Fibroblast of pulmonary artery (primary cell): ENCODE results near the gene GGT6.

ENCODE experiments used
- DNase-seq: peaks from one replicate; pipeline ENCODE4 v3.0.0-alpha.2; 2010; ENCODE audit warnings: low read depth
- H3K4me3 ChIP-seq: replicated peaks from 2 replicates; pipeline ENCODE4 v1.5.1; 2011; ENCODE audit warnings: low read depth, mild to moderate bottlenecking, control low read depth, low read length, moderate library complexity
- TF ChIP-seq, protein P1 (sequence below): IDR thresholded peaks from 2 replicates; pipeline ENCODE4 v1.5.1; 2011; ENCODE audit warnings: mild to moderate bottlenecking, control low read depth, low read length, inconsistent platforms; ENCODE audit errors: missing control alignments

GGT6 gene

DNA sequence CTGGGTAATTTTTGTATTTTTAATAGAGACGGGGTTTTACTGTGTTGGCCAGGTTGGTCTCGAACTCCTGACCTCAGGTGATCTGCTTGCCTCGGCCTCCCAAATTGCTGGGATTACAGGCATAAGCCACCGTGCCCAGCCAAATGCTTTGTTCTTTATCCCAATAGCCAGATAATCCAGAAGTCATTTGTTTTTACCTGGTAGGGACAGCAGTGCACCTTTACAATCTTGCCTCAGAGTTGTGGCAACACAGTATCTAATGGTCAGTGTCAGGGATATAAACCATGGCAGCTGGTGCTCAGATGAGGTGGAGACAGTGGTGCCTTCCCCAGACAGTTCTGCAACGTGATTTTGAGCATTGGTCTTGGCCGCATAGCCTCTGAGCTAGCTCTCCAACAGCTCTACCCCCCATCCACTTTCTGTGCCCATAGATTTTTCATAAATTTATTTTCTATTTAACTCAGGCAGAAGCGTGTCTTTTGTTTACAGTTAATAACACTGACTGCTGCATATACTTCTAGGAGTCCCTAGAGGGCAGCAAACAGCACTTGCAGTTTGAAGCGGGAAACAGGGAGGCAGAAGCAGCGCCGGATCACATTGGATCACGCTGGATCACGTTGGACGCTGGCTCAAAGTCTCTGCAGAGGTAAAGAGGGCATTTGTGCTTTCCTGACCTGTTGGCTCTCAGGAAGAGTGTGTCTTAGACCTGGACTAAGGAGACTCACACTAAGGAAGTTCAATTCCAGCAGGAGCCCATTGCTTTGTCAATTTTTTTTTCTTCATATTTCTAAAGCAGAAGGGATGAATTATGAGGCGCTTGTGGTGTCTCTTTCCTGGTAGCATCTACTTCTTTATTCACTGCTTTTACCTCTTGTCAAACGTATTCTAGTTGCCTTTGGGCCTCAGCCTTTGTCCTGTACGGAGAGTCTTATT is 5.1 kb upstream of the GGT6 start:
- no peak overlapping the region for H3K4me3 ChIP-seq
- TF ChIP-seq, protein P1, sequence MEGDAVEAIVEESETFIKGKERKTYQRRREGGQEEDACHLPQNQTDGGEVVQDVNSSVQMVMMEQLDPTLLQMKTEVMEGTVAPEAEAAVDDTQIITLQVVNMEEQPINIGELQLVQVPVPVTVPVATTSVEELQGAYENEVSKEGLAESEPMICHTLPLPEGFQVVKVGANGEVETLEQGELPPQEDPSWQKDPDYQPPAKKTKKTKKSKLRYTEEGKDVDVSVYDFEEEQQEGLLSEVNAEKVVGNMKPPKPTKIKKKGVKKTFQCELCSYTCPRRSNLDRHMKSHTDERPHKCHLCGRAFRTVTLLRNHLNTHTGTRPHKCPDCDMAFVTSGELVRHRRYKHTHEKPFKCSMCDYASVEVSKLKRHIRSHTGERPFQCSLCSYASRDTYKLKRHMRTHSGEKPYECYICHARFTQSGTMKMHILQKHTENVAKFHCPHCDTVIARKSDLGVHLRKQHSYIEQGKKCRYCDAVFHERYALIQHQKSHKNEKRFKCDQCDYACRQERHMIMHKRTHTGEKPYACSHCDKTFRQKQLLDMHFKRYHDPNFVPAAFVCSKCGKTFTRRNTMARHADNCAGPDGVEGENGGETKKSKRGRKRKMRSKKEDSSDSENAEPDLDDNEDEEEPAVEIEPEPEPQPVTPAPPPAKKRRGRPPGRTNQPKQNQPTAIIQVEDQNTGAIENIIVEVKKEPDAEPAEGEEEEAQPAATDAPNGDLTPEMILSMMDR: peak; percentile 91
- peak; percentile 83 for DNase-seq

DNA sequence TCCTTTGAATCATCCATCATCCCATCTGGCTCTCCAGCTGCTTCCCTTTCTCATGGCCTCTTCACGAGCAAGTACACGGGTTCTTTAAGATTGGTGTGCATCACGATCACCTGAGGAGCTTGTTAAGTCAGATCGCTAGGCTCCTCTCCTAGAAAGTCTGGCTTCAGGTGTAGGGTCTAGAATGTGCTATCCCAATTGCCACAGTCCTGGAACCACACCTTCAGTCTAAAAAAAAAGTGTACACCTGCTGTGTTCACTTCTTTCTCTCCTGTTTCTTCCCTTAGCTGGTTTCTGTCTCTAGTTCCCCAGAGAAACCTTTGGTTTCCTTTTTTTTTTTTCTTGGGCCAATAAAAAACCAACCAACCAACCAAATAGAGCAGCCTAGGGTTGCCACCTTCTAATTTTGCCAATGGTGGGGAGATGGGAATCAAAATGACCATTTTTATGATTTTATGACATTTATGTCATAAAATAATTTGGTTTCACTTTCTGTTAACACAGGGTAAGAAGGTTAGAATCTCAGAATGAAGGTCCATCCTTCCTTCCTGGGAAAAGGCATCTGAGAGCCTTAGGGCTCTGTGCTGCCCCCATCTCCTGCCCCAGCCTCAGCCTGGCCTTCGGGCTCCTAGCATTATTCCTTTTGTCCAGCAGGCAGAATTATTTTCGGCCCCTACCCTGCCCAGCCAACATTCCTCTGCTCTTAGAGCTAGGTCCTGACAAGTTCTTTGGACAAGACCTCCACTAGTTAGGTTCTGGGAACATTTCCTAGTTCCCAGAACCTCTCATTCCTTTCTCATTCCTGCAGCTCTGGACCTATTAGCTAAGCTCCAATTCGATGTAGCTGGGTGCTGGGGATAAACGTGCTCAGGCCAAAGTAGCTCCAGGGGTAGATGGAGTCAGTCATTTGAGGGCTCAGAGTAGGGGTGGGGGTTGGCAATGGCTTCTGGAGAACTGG is 1.9 kb upstream of the GGT6 start:
- H3K4me3 ChIP-seq: no peak overlapping the region
- no peak for DNase-seq
- TF ChIP-seq, protein P1: no peak

DNA sequence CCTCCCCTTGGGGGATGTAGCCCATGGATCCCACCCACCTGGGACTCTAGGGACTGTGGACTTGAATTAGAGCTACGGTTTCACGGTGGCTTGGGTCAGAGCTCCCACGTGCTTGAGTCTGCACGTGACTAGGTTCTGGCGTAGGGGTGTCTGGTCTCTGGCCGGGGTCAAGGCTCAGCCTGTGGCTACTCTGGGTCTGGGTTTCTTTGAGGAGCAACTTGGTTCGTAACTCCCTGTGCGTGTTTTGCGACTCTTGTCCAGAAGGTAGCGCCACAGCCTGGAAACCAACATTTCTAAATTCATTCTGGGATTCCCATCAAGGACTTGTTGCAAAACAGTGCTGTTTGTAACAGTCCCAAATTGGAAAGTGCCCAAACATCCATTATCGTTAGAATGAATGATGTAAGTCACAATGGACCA is 470 bp upstream of the GGT6 start:
- TF ChIP-seq, protein P1: peak; percentile 41
- no peak overlapping the region for H3K4me3 ChIP-seq

DNA sequence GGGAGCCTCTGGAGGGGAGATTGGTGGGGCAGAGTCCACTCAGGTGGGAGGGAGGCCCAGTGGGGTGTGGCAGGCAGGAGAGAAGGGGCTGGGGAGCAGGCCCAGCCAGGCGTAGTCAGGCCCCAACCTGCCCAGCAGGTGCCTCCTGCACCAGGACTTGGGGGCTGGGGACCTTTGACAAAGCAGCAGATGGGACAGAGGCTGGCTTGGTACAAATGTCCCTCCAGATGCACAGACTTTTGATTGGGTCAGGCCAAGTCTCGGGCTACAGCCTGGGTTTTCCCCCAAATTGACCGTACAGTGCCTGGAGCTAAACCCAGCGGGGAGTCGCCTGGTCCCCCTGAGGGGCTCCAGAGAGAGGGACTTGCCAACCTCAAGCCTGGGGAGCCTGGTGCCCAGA is 411 bp downstream of the GGT6 start:
- no peak overlapping the region for H3K4me3 ChIP-seq
- TF ChIP-seq, protein P1: no peak
- no peak for DNase-seq

More for the DNA sequence above, 470 bp upstream of the GGT6 start:
- DNase-seq: peak; percentile 72

DNA sequence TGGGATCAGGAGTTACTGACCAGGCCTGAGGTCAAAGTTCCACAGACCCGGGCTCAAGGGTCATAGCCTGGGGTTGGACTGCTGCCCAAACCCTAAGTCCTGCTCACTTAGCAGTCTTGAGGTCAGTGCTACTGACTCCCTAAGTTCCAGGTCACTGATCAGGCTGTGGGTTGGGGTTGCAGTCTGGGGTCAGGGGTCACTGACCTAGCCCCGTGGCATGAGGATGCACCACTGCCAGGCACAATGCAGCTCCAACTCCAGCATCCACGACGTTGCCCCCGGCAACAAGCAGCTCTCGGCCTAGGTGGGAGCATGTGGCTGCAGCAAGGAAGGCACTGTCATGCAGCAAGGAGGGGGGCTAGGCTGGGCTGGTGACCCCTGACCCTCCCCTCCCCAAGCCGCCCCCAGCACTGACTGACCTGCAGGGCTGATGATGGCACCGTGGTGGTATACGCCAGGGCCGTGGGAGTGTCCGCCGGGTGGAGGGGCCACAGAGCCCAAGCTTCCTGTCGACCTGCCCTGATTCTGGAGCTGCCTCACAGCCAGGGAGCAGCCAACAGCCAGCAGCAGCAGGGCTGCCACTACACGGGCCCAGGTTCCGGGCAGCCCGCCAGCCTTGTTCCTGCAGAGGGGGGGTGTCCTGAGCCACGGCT is 1.1 kb downstream of the GGT6 start:
- TF ChIP-seq, protein P1: no peak
- H3K4me3 ChIP-seq: no peak overlapping the region
- no peak for DNase-seq

DNA sequence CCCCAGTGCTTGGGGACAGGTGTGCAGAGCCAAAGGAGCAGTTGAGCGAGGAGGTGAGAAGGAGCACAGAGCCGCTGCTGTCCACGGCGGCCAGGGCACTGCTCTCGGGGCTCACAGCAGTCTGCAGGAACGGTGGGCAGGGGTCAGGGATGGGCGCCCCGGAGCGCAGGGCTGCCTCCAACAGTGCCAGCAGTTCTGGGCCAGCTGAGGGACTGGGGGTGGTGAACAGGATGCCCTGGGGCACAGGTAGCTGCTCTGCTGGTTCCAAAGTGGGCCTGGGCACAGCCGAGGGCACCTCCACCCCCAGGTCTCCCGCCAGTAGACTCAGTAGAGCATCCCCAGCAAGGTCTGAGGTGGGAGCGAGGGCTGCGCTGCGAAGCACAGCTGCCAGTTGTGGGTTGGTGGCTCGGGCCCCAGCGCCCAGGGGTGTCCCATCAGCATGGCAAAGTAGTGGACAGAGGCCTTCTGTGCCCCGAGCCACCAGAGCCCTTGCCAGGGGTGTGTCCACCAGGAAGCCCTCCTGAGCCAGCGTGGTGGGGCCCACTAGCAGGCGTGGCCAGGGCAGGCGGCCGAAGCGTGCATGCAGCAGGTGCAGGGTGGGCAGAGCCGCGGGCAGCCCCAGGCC is 1.9 kb downstream of the GGT6 start:
- no peak overlapping the region for H3K4me3 ChIP-seq
- no peak for DNase-seq
- TF ChIP-seq, protein P1: no peak
